ENCODE data around the gene TBC1D22A.

The TBC1D22A gene

DNA sequence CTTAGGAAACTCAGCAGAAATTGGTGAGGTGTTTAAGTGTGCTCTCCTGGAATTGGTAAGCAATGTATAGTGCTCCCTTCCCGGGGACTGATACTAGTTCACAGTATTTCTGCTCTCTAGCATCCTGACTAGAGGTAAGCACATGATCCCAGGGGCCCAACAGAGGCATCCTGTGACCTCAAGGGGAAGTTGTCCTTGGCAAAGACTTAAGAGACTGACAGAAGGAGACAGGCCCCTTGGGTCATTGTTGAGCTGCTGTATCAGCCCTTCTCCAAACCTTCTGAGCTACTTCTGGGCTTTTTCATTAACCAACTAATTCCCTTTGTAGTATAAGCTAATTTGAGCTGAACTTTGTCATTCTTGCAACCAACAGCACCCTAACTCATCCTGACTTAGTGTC is 4.3 kb upstream of the TBC1D22A start:
- Histone ChIP-seq H3K4me1 (ENCODE audit: control insufficient read depth, insufficient read depth, low read length) (peaks cover 42% of the 10 kb centered on the region), H3K9ac (ENCODE audit: low read length) (no peak overlapping the region), H3K9me3 (ENCODE audit: control insufficient read depth, low read length) (no peaks in the 10 kb centered on the region), H3K36me3 (ENCODE audit: control insufficient read depth, insufficient read depth, low read length) (no peaks in the 10 kb centered on the region), H3K27me3 (ENCODE audit: control insufficient read depth, insufficient read depth, low read length) (no peaks in the 10 kb centered on the region), H3K4me3 (ENCODE audit: low read length) (no peak overlapping the region)

DNA sequence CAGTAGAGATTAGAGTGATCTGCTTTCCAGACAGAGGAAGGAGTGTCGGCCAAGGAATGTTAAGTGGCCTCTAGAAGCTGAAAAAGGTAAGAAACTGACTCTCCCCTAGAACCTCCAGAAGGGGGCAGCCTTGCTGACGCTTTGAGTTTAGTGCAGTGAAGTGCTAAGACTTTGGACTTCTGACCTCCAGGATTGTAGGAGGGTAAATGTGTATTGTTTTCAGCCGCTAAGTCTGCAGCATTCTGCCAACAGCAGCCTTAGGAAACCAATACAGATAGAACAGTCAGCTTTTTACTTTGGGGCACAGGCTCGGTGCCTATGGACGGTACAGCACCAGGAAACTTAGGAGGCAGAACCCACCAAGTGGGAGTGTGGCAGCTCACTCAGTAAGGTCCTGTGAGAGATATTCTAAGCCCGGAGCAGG is 3.6 kb upstream of the TBC1D22A start:
- H3K4me1 ChIP-seq (ENCODE audit: control insufficient read depth, insufficient read depth, low read length): peaks cover 38% of the 10 kb centered on the region
- H3K9ac ChIP-seq (ENCODE audit: low read length): no peak overlapping the region
- no peaks in the 10 kb centered on the region for H3K36me3 ChIP-seq (ENCODE audit: control insufficient read depth, insufficient read depth, low read length)
- H3K4me3 ChIP-seq (ENCODE audit: low read length): no peak overlapping the region
- no peaks in the 10 kb centered on the region for H3K27me3 ChIP-seq (ENCODE audit: control insufficient read depth, insufficient read depth, low read length)
- H3K9me3 ChIP-seq (ENCODE audit: control insufficient read depth, low read length): no peaks in the 10 kb centered on the region

DNA sequence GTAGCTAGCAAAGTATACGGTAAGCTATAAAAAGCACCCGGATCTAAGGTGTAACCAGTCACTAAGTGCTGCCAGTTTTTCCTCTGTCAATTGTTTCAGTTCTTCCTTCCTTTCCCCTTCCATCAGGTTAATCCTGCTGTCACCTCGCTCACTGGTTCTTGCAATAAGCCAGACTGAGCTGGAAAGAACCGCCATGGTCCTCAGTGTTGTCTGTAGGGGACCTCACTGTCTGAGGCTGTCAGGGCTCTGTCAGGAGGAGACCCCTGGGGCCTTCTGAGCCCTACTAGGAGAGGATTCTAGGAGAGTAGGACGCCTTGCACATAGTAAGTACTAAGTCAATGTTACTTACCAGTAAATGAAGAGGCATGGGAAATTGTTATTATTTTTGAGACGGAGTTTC is 1.4 kb upstream of the TBC1D22A start:
- Histone ChIP-seq H3K9ac (ENCODE audit: low read length) (no peak overlapping the region), H3K4me1 (ENCODE audit: control insufficient read depth, insufficient read depth, low read length) (peaks cover 43% of the 10 kb centered on the region), H3K27me3 (ENCODE audit: control insufficient read depth, insufficient read depth, low read length) (no peaks in the 10 kb centered on the region), H3K9me3 (ENCODE audit: control insufficient read depth, low read length) (no peaks in the 10 kb centered on the region), H3K36me3 (ENCODE audit: control insufficient read depth, insufficient read depth, low read length) (no peaks in the 10 kb centered on the region), H3K4me3 (ENCODE audit: low read length) (no peak overlapping the region)

DNA sequence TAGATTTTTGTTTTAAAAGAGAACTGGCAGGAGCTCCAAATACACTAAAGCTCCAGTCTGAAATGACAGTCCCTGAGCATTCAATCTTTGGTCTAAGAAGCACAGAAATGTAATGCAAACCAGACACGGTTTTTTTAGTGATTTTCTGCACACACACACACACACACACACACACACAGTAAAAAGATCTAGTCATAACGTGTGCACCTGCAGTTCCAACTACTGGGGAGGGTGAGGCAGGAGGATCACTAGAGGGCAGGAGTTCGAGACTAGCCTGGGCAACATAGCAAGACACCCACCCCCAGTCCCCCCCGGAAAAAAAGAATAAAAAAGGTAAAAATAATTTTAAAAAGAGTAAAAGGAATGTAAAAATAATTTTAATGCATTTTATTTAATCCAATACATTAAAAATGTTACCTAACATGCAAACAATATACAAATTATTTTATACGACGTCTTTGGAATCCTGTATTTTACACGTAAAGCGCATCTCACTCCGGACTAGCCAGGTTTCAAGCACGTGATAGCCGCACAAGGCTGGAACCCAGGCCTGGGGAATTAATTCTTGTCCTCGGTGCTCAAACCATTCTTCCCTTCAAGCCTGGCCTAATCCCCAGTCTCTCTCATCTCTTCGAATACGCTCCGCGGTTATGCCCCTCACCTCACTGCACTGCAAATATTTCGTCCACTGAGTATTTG is 762 bp upstream of the TBC1D22A start:
- Histone ChIP-seq H3K4me3 (ENCODE audit: low read length) (peak overlapping the region; percentile 99), H3K9me3 (ENCODE audit: control insufficient read depth, low read length) (no peaks in the 10 kb centered on the region), H3K27me3 (ENCODE audit: control insufficient read depth, insufficient read depth, low read length) (no peaks in the 10 kb centered on the region), H3K9ac (ENCODE audit: low read length) (peak overlapping the region; percentile 96), H3K4me1 (ENCODE audit: control insufficient read depth, insufficient read depth, low read length) (peaks cover 43% of the 10 kb centered on the region), H3K36me3 (ENCODE audit: control insufficient read depth, insufficient read depth, low read length) (no peaks in the 10 kb centered on the region)

DNA sequence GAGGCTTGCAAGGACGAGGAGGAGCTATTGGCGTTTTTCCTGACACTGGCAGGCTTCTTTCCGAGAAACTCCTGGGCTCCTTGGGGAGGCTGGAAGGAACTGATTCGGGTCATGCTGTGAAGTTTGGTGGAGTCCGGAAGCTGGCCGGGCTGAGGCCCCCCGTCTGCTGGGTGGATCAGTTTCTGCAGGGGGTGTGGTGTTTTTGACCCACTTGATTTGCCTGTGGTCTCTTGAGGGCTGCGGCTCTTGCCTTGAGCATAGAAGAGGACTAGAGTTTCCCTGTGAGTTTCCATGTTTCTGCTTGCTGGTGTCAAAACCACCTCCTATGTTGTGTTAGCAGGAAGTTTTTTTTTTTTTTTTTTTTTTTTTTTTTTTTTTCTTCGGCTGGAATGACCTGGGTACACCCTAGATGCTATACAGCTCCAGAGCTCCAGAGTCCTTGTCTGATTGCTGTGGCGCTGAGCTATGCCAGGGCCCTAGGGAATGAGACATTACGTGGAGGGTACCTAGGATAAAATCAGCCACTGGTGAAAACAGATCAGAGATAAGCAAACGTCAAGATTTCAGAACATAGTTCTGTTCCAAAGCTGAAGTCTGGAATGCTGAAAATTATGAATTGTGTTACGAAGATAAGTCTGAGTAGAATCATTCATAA is 728 bp downstream of the TBC1D22A start:
- Histone ChIP-seq H3K9me3 (ENCODE audit: control insufficient read depth, low read length) (no peaks in the 10 kb centered on the region), H3K4me1 (ENCODE audit: control insufficient read depth, insufficient read depth, low read length) (peaks cover 43% of the 10 kb centered on the region), H3K4me3 (ENCODE audit: low read length) (peak overlapping the region; percentile 99), H3K36me3 (ENCODE audit: control insufficient read depth, insufficient read depth, low read length) (no peaks in the 10 kb centered on the region), H3K9ac (ENCODE audit: low read length) (peak overlapping the region; percentile 96), H3K27me3 (ENCODE audit: control insufficient read depth, insufficient read depth, low read length) (no peaks in the 10 kb centered on the region)

DNA sequence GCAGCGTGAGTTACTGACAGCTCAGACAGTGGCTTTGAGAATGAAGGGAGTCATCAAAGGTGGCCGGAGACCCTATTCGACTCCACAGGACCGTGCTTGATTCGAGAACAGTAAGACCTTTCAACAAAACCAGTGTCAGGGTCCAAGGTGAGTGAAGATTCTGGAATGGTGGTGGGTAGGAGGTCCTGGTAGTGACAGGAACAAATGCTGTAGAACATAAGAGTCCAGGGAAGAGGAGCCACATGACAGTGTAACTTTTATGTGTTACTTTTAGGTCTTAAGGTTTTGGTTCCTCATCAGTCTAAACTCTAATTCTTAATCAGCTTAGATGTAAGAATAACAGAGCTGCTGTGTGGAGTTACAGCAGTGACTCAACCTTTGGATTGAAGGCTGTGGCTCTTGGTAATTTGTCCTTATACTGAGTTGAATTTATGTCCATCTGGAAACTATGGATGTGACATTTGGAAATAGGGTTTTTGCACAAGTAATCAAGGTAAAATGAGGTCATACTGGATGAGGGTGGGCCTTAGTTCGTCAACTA is 1.8 kb downstream of the TBC1D22A start:
- Histone ChIP-seq H3K4me3 (ENCODE audit: low read length) (no peak overlapping the region), H3K27me3 (ENCODE audit: control insufficient read depth, insufficient read depth, low read length) (no peaks in the 10 kb centered on the region), H3K4me1 (ENCODE audit: control insufficient read depth, insufficient read depth, low read length) (peaks cover 38% of the 10 kb centered on the region), H3K9me3 (ENCODE audit: control insufficient read depth, low read length) (no peaks in the 10 kb centered on the region), H3K36me3 (ENCODE audit: control insufficient read depth, insufficient read depth, low read length) (no peaks in the 10 kb centered on the region), H3K9ac (ENCODE audit: low read length) (peak overlapping the region; percentile 32)

DNA sequence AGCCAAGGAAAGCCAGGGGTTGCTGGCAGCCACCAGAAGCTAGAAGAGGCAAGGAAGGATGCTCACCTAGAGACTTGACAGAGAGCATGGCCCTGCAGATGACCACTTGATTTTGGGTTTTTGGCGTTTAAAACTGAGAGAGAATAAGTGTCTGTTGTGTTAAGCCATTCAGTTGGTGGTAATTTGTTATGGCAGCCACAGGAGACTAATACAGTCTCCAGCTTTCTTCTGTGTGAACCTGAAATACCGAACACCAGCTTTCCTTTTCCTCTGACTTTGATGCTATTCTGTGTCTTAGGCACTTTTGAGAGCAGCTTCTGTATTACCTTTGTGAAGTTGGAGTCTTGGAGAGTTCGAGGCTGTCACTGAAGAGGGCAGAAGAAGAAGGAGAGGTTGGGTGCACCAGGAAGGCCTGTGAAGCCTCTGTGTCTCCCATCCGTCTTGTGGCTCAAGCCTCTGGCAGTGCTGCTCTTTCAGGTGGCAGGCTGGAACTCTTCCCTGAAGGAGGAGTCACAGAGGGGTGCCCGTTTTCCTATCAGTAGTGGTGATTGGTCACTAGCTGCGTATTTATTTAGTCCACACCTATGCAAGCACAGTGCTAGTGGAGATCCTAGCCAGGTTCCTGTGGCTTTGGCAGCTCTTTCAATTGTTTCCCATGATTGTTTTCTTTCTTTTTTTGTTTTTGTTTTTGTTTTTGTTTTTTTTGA is 2.5 kb downstream of the TBC1D22A start:
- Histone ChIP-seq H3K4me1 (ENCODE audit: control insufficient read depth, insufficient read depth, low read length) (peaks cover 42% of the 10 kb centered on the region), H3K36me3 (ENCODE audit: control insufficient read depth, insufficient read depth, low read length) (no peaks in the 10 kb centered on the region), H3K9ac (ENCODE audit: low read length) (no peak overlapping the region), H3K9me3 (ENCODE audit: control insufficient read depth, low read length) (no peaks in the 10 kb centered on the region), H3K27me3 (ENCODE audit: control insufficient read depth, insufficient read depth, low read length) (no peaks in the 10 kb centered on the region), H3K4me3 (ENCODE audit: low read length) (no peak overlapping the region)

DNA sequence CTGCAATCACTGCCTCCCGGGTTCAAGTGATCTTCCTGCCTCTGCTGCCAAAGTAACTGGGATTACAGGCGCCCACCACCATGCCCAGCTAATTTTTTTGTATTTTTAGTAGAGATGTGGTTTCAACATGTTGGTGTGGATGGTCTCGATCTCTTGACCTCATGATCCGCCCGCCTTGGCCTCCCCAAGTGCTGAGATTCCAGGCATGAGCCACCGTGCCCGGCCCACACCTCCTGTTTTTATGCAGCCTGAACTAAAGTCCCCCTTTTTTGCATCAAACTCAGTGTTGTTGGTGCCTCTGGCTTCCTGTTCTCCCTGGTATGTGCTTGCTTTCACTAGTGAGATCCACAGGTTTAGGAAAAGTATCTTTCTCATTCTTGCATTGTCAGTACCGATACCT is 4.2 kb downstream of the TBC1D22A start:
- Histone ChIP-seq H3K4me1 (ENCODE audit: control insufficient read depth, insufficient read depth, low read length) (peaks cover 33% of the 10 kb centered on the region), H3K9me3 (ENCODE audit: control insufficient read depth, low read length) (no peaks in the 10 kb centered on the region), H3K27me3 (ENCODE audit: control insufficient read depth, insufficient read depth, low read length) (no peaks in the 10 kb centered on the region), H3K36me3 (ENCODE audit: control insufficient read depth, insufficient read depth, low read length) (no peaks in the 10 kb centered on the region), H3K9ac (ENCODE audit: low read length) (no peak overlapping the region), H3K4me3 (ENCODE audit: low read length) (no peak overlapping the region)

DNA sequence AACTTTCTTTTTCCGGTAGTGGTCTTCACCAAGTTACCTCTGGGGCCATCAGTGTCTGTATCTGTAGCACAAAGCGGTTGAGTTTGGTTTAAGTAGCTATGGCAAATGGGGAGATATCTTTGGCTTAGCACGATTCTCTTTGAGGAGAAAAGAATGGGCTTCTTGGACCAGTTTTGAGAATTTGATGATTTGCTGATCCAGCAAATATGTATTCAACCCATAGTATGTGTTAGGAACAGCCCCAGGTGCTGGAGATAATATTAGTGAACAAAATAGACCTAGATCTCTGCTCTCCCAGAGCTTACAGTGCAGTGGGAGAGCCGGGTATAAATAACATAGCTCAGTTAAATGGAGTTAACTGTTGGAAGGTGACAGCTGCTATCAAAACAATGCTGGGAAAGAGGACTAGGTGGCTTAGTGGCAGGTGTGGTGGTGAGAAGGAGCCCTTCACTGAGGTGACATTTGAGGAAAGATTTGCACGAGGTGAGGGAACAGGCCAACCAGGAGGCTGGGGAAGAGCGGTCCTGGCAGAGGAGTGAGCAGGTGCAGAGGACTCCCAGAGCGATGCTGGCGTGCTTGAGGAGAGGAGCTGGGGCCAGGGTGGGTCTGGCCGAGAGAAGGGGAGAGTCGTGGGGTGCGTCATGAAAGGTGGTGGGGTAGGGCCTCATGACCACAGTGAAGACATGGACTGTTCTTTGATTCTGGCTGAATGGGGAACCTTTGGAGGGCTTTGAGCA is 5.0 kb downstream of the TBC1D22A start:
- Histone ChIP-seq H3K4me3 (ENCODE audit: low read length) (no peak overlapping the region), H3K9me3 (ENCODE audit: control insufficient read depth, low read length) (no peaks in the 10 kb centered on the region), H3K36me3 (ENCODE audit: control insufficient read depth, insufficient read depth, low read length) (no peaks in the 10 kb centered on the region), H3K27me3 (ENCODE audit: control insufficient read depth, insufficient read depth, low read length) (no peaks in the 10 kb centered on the region), H3K4me1 (ENCODE audit: control insufficient read depth, insufficient read depth, low read length) (peaks cover 33% of the 10 kb centered on the region), H3K9ac (ENCODE audit: low read length) (no peak overlapping the region)

DNA sequence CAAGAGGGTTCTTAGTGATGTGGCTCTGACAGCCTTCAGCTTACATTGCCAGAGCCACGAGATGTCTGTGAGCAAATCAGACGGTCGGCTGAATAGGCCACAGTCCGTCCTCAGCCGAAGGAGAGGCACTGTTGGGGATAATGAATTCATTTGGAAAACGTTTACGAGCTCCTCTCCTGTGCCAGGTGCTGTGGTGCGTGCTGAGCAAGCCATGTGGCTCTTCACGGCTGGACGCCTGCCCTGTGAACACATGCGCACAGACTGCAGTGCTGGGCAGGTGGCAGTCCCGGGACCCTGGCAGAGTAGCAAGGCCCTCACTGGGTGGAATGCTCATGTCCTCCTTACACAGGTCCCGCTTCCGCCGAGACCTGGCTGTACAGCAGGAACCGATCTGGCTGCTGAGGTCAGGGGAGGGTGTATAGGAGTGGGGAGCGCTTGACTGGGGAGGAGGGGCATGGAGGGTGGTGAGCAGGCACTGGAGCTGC is 6.8 kb downstream of the TBC1D22A start:
- Histone ChIP-seq H3K4me1 (ENCODE audit: control insufficient read depth, insufficient read depth, low read length) (peaks cover 41% of the 10 kb centered on the region), H3K9ac (ENCODE audit: low read length) (no peak overlapping the region), H3K27me3 (ENCODE audit: control insufficient read depth, insufficient read depth, low read length) (no peaks in the 10 kb centered on the region), H3K9me3 (ENCODE audit: control insufficient read depth, low read length) (no peaks in the 10 kb centered on the region), H3K4me3 (ENCODE audit: low read length) (no peak overlapping the region), H3K36me3 (ENCODE audit: control insufficient read depth, insufficient read depth, low read length) (no peaks in the 10 kb centered on the region)

DNA sequence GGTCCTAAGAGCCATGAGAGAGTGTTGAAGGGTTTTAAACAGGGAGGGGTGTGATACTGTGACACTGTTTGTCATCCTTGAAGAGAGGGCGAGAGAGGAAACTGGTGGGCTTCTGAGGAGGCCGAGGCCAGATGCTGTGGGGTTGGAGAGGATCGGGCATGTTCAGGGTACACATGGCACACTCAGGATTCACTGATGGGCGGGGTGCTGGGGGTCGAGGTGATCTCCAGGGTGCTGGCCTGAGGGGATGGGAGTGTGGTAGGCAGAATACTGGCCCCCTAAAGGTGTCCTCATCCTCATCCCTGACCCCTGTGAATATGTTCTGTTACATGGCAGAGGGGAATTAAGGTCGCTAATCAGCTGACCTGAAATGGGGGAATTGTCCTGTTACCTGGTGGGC is 7.3 kb downstream of the TBC1D22A start:
- no peaks in the 10 kb centered on the region for H3K27me3 ChIP-seq (ENCODE audit: control insufficient read depth, insufficient read depth, low read length)
- H3K4me3 ChIP-seq (ENCODE audit: low read length): no peak overlapping the region
- peaks cover 41% of the 10 kb centered on the region for H3K4me1 ChIP-seq (ENCODE audit: control insufficient read depth, insufficient read depth, low read length)
- no peaks in the 10 kb centered on the region for H3K36me3 ChIP-seq (ENCODE audit: control insufficient read depth, insufficient read depth, low read length)
- no peak overlapping the region for H3K9ac ChIP-seq (ENCODE audit: low read length)
- no peaks in the 10 kb centered on the region for H3K9me3 ChIP-seq (ENCODE audit: control insufficient read depth, low read length)
